Measurements from ENCODE around the gene GGTLC2.
"Not testable (repeated sequence)": the region's sequence is repeated elsewhere in the genome, so short reads cannot be mapped to it uniquely, and the experiment has no call there.

GGTLC2 gene

GRCh38 chr22:22669093-22669492 lies 24.7 kb downstream of the GGTLC2 start:
- no peak for DNase-seq (ENCODE audit: low read depth in 2 of 2)

GRCh38 chr22:22670076-22670795 lies 25.8 kb downstream of the GGTLC2 start:
- DNase-seq (ENCODE audit: low read depth in 2 of 2): no peak

- no peak for DNase-seq (ENCODE audit: low read depth in 2 of 2)
Observed at GRCh38 chr22:22671506-22671905, 27.1 kb downstream of the GGTLC2 start.

GRCh38 chr22:22673099-22673498 lies 28.7 kb downstream of the GGTLC2 start:
- DNase-seq (ENCODE audit: low read depth in 2 of 2): no peak

GRCh38 chr22:22673628-22674027 lies 29.2 kb downstream of the GGTLC2 start:
- DNase-seq (ENCODE audit: low read depth in 2 of 2): no peak

- DNase-seq (ENCODE audit: low read depth in 2 of 2): no peak
Observed at GRCh38 chr22:22674467-22674866, 30.1 kb downstream of the GGTLC2 start.

GRCh38 chr22:22678970-22679369 lies 34.6 kb downstream of the GGTLC2 start:
- DNase-seq (ENCODE audit: low read depth in 2 of 2): no peak

GRCh38 chr22:22680396-22680795 lies 36.0 kb downstream of the GGTLC2 start:
- DNase-seq (ENCODE audit: low read depth in 2 of 2): no peak

- no peak for DNase-seq (ENCODE audit: low read depth in 2 of 2)
Observed at GRCh38 chr22:22681221-22681739, 36.9 kb downstream of the GGTLC2 start.

GRCh38 chr22:22682196-22682595 lies 37.8 kb downstream of the GGTLC2 start:
- DNase-seq (ENCODE audit: low read depth in 2 of 2): no peak

- no peak for DNase-seq (ENCODE audit: low read depth in 2 of 2)
Observed at GRCh38 chr22:22682807-22683667, 38.6 kb downstream of the GGTLC2 start.

- no peak for DNase-seq (ENCODE audit: low read depth in 2 of 2)
Observed at GRCh38 chr22:22683668-22684361, 39.4 kb downstream of the GGTLC2 start.

GRCh38 chr22:22684580-22685561 lies 40.5 kb downstream of the GGTLC2 start:
- DNase-seq (ENCODE audit: low read depth in 2 of 2): no peak

GRCh38 chr22:22685586-22685985 lies 41.2 kb downstream of the GGTLC2 start:
- no peak for DNase-seq (ENCODE audit: low read depth in 2 of 2)

- DNase-seq (ENCODE audit: low read depth in 2 of 2): not testable (repeated sequence)
Observed at GRCh38 chr22:22686202-22687115, 42.0 kb downstream of the GGTLC2 start.

GRCh38 chr22:22687638-22688500 lies 43.5 kb downstream of the GGTLC2 start:
- DNase-seq (ENCODE audit: low read depth in 2 of 2): no peak

GRCh38 chr22:22689621-22690345 lies 45.4 kb downstream of the GGTLC2 start:
- DNase-seq (ENCODE audit: low read depth in 2 of 2): no peak

GRCh38 chr22:22691055-22691454 lies 46.6 kb downstream of the GGTLC2 start:
- DNase-seq (ENCODE audit: low read depth in 2 of 2): no peak

Measured in stimulated activated CD8-positive, alpha-beta memory T cell treated with anti-CD3 and anti-CD28 coated beads, Interleukin-2, amount 100 ng/mL, for 1 hour (primary cell).